ENCODE data around the gene PIPOX.

PIPOX gene

DNA sequence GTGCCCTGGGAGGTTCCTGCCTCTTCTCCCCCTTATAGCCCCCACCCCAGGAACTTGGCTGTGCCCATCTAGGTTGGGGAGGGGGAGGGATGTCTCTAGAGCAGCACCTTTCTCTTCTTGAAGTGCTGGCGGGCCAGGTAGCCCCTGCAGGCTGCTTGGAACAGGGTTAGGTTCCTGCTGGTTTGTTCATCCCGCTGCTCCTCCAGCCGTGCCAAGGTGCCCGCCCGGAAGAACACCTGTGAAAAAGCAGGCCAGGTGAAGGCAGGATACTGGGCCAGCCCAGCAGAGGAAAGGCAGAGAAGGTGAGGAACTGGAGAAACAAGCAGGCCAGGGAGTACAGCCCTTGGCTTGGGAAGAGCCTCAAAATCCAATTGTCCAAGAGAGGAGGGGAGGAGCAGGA is 56.6 kb downstream of the PIPOX start:
- no peak for DNase-seq (ENCODE audit: low read depth in 2 of 2)

DNA sequence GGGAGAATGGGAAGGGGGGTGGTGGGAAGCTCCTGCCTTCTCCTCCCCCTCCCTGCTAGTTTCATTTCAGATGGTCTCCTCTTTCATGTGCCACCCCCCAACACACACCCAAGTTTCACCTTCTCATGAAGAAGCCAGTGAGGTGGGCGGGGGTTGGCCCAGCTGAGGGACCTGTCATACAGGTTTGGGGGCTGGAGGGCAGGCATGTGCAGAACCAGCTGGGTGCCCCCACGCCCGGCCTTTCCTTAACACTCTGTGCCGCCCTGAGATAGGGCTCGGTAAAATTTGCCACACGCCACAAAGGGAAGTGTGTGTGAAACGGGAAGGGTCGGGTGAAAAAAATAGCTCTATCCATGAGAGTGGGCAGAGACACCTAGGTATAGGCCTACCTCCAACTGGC is 57.4 kb downstream of the PIPOX start:
- DNase-seq (ENCODE audit: low read depth in 2 of 2): no peak

DNA sequence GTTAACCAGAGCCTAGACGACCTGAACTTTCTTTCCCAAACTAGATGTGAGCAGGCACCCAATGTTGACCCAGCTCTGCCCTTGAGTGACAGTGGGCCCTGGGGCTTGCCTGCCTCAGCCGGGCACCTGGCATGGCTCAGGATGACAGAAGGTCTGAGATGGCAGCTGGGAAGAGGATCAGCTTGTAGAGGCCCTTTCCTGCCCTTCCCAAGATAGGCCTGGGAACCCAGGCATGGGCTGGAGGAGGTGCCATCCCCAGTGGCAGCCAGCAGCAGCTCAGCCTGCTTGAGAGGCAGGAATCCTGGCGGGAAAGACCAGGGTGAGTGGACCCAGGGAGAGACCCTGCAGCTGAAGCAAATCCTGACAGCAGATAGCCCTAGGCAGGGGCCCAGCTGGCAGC is 59.1 kb downstream of the PIPOX start:
- DNase-seq (ENCODE audit: low read depth in 2 of 2): no peak

DNA sequence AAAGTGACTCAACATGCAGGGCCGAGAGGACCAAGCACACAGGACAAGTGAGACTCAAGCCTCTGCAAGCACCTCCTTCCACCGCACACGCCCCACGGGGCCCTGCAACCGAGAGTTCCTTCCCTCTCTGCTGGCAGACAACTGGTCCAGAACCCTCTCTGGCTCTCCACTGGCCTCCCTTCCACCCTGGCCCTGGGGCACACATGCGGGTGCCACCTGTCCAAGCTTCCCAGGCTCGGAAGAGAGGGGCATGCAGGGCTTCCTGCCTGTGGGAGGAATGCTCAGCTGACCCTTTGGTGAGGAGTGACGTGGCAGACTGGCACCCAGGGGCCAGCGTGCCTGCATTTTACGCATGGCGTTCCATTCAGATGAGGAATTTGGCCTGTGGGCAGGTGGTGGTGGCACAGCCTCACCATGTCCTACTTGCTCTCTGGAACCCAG is 59.8 kb downstream of the PIPOX start:
- no peak for DNase-seq (ENCODE audit: low read depth in 2 of 2)

DNA sequence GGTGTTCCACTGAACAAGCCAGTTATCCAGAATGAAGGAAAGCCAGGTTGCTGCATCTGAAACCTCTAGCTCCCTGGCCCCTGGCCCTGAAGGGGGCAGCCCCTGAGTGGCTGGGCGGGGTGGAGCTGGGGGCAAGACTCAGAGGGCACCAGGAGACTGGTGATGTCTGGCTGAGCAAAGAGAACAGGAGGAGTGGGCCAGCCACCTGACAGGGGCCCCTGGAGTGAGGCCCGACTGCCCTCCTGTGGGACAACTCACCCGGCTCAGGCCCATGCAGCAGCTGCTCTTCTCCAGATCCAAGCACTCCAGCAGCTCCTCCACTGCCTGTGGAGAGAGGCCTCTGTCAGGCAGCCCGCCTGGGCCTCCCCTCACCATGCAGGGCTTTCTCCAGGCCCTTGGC is 60.4 kb downstream of the PIPOX start:
- DNase-seq (ENCODE audit: low read depth in 2 of 2): no peak
